ENCODE data around the gene MED29. TPM values are rescaled to one million over a fixed set of nuclear protein-coding genes. Genes with fewer than 3 reads are reported as not detected.

Gene MED29
- total and polyA plus RNA-seq, 2 of the 13 experiments (the other 11 are each of a cell fraction or from before 2014, with no cell fraction given), result 14.0 to 19.7 TPM

GRCh38 chr19:39350156-39350555 is 41.0 kb upstream of the MED29 start:
- Histone ChIP-seq H3K9ac (ENCODE audit: insufficient read depth, low read depth, low read length) (no peak overlapping the region), H3K79me2 (ENCODE audit: insufficient read depth, low read length) (peaks cover 17% of the 10 kb centered on the region), H3K4me1 (ENCODE audit: insufficient read depth, low read length) (peaks cover 14% of the 10 kb centered on the region), H3K4me3 (replicated peaks in 1 of 3; ENCODE audit: insufficient read depth in 1 of 3, low read depth in 2 of 3, low read length in 3 of 3) (no peak overlapping the region), H3K27me3 (ENCODE audit: control insufficient read depth in 1 of 2, insufficient read depth in 2 of 2, low read length in 2 of 2) (no peaks in the 10 kb centered on the region), H3K27ac (ENCODE audit: extremely low read length, insufficient read depth, low read length) (no peak overlapping the region), H3K36me3 (replicated peaks in 1 of 2; ENCODE audit: control insufficient read depth in 1 of 2, insufficient read depth in 2 of 2, low read length in 2 of 2) (peaks cover 6 to 51% of the 10 kb centered on the region in 2 experiments), H3K4me2 (ENCODE audit: low read depth, low read length) (no peak overlapping the region), H3K9me3 (ENCODE audit: low read length) (no peaks in the 10 kb centered on the region), H4K20me1 (ENCODE audit: insufficient read depth, low read length) (no peaks in the 10 kb centered on the region; the same call in none of the 2 replicates), H2AFZ (ENCODE audit: low read length) (no peak overlapping the region)
- DNase-seq (ENCODE audit: low spot score), result no peak
- CTCF ChIA-PET (ENCODE audit: low intra/inter-chr PET ratio, low total read pairs), result no interaction called here
- POLR2A ChIA-PET, result interaction anchor here (1.6 kb wide), 1 partner anchor 41 kb away, joined by 3 read pairs; the partner anchor contains the start of genes MED29 and PAF1
- BruUV-seq (replicated peaks), result no TSS peak
- WGBS (ENCODE audit: low lambda C conversion rate), result 100% methylated on average over 3 of the region's 3 CpGs
- intact Hi-C loops (cut with micrococcal nuclease; ENCODE audit: unreplicated experiment) (no loop called here), in situ Hi-C loops (cut with HindIII; ENCODE audit: extremely low pct_ligation_motif_present, low pct_unique_long_range_greater_than_20kb) (no loop called here)
- no peak for FAIRE-seq
- ATAC-seq, result no peak
- TF ChIP-seq MAFG (CRISPR knock-in tag; IDR thresholded peaks at IDR 0.05) (no peak), CBX1 (IDR thresholded peaks at IDR 0.05; ENCODE audit: low read depth) (no peak), AGO1 (IDR thresholded peaks at IDR 0.05; ENCODE audit: low read depth, low read length, poor library complexity, severe bottlenecking) (no peak), PREB (CRISPR knock-in tag; IDR thresholded peaks at IDR 0.05) (no peak)
- TF ChIP-seq, protein P1, sequence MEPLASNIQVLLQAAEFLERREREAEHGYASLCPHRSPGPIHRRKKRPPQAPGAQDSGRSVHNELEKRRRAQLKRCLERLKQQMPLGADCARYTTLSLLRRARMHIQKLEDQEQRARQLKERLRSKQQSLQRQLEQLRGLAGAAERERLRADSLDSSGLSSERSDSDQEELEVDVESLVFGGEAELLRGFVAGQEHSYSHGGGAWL (CRISPR knock-in tag; IDR thresholded peaks at IDR 0.05), result no peak
- TF ChIP-seq, protein P2, sequence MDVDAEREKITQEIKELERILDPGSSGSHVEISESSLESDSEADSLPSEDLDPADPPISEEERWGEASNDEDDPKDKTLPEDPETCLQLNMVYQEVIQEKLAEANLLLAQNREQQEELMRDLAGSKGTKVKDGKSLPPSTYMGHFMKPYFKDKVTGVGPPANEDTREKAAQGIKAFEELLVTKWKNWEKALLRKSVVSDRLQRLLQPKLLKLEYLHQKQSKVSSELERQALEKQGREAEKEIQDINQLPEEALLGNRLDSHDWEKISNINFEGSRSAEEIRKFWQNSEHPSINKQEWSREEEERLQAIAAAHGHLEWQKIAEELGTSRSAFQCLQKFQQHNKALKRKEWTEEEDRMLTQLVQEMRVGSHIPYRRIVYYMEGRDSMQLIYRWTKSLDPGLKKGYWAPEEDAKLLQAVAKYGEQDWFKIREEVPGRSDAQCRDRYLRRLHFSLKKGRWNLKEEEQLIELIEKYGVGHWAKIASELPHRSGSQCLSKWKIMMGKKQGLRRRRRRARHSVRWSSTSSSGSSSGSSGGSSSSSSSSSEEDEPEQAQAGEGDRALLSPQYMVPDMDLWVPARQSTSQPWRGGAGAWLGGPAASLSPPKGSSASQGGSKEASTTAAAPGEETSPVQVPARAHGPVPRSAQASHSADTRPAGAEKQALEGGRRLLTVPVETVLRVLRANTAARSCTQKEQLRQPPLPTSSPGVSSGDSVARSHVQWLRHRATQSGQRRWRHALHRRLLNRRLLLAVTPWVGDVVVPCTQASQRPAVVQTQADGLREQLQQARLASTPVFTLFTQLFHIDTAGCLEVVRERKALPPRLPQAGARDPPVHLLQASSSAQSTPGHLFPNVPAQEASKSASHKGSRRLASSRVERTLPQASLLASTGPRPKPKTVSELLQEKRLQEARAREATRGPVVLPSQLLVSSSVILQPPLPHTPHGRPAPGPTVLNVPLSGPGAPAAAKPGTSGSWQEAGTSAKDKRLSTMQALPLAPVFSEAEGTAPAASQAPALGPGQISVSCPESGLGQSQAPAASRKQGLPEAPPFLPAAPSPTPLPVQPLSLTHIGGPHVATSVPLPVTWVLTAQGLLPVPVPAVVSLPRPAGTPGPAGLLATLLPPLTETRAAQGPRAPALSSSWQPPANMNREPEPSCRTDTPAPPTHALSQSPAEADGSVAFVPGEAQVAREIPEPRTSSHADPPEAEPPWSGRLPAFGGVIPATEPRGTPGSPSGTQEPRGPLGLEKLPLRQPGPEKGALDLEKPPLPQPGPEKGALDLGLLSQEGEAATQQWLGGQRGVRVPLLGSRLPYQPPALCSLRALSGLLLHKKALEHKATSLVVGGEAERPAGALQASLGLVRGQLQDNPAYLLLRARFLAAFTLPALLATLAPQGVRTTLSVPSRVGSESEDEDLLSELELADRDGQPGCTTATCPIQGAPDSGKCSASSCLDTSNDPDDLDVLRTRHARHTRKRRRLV (CRISPR knock-in tag; IDR thresholded peaks at IDR 0.05), result no peak
- TF ChIP-seq, protein P3, sequence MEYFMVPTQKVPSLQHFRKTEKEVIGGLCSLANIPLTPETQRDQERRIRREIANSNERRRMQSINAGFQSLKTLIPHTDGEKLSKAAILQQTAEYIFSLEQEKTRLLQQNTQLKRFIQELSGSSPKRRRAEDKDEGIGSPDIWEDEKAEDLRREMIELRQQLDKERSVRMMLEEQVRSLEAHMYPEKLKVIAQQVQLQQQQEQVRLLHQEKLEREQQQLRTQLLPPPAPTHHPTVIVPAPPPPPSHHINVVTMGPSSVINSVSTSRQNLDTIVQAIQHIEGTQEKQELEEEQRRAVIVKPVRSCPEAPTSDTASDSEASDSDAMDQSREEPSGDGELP (IDR thresholded peaks at IDR 0.05; ENCODE audit: borderline replicate concordance, low read depth), result no peak

Measured in HepG2 (cell line).